Measurements from ENCODE around the gene ZFYVE27. TPM values are rescaled to one million over a fixed set of nuclear protein-coding genes. Genes with fewer than 3 reads are reported as not detected.

Gene ZFYVE27
- total RNA-seq, 1 experiment from 2014 or later = 19.2 TPM

- DNase-seq (ENCODE audit: low read depth) = peak; percentile 45
Measured at GRCh38 chr10:97791824-97792721, 55.1 kb downstream of the ZFYVE27 start.

- DNase-seq (ENCODE audit: low read depth) = no peak
Measured at GRCh38 chr10:97795886-97796285, 59.0 kb downstream of the ZFYVE27 start.

GRCh38 chr10:97796651-97797050 lies 59.7 kb downstream of the ZFYVE27 start:
- peak; percentile 35 for DNase-seq (ENCODE audit: low read depth)

- no peak for DNase-seq (ENCODE audit: low read depth)
Measured at GRCh38 chr10:97798958-97799610, 62.2 kb downstream of the ZFYVE27 start.

GRCh38 chr10:97800474-97800873 lies 63.5 kb downstream of the ZFYVE27 start:
- DNase-seq (ENCODE audit: low read depth) = no peak

- no peak for DNase-seq (ENCODE audit: low read depth)
Measured at GRCh38 chr10:97801422-97801821, 64.5 kb downstream of the ZFYVE27 start.

GRCh38 chr10:97805096-97805884 lies 68.4 kb downstream of the ZFYVE27 start:
- no peak for DNase-seq (ENCODE audit: low read depth)

- DNase-seq (ENCODE audit: low read depth) = no peak
Measured at GRCh38 chr10:97805949-97806348, 69.0 kb downstream of the ZFYVE27 start.

- peak; percentile 67 for DNase-seq (ENCODE audit: low read depth)
Measured at GRCh38 chr10:97810446-97810845, 73.5 kb downstream of the ZFYVE27 start.

Other genes starting within 250 kb of the ZFYVE27 start
- 68.0 and 71.8 TPM in 2 replicates for gene MMS19, start 238.7 kb upstream of the ZFYVE27 start, total RNA-seq (2014; rRNA removed; shearing (Covaris generic))
- 21.8 and 40.5 TPM in 2 replicates for gene UBTD1, start 238.2 kb upstream of the ZFYVE27 start, total RNA-seq (2014; rRNA removed; shearing (Covaris generic))
- gene ANKRD2, start 164.3 kb upstream of the ZFYVE27 start, total RNA-seq (2014; rRNA removed; shearing (Covaris generic)) = not detected in 2 replicates
- 0.12 and 0.71 TPM in 2 replicates for gene HOGA1, start 152.7 kb upstream of the ZFYVE27 start, total RNA-seq (2014; rRNA removed; shearing (Covaris generic))
- gene C10orf62, start 147.4 kb upstream of the ZFYVE27 start, total RNA-seq (2014; rRNA removed; shearing (Covaris generic)) = not detected in 2 replicates
- gene MORN4, start 103.6 kb upstream of the ZFYVE27 start, total RNA-seq (2014; rRNA removed; shearing (Covaris generic)) = 3.8 and 5.9 TPM in 2 replicates
- 23.9 and 31.2 TPM in 2 replicates for gene PI4K2A, start 96.5 kb upstream of the ZFYVE27 start, total RNA-seq (2014; rRNA removed; shearing (Covaris generic))
- 13.3 and 20.6 TPM in 2 replicates for gene AVPI1, start 49.9 kb upstream of the ZFYVE27 start, total RNA-seq (2014; rRNA removed; shearing (Covaris generic))
- gene MARVELD1, start 23.4 kb upstream of the ZFYVE27 start, total RNA-seq (2014; rRNA removed; shearing (Covaris generic)) = 24.8 and 46.3 TPM in 2 replicates
- not detected in 2 replicates for gene SFRP5, start 34.9 kb downstream of the ZFYVE27 start, total RNA-seq (2014; rRNA removed; shearing (Covaris generic))
- not detected in 2 replicates for gene GOLGA7B, start 112.7 kb downstream of the ZFYVE27 start, total RNA-seq (2014; rRNA removed; shearing (Covaris generic))